H1 (cell line): ENCODE results near the gene CCDC28A. TPM values are rescaled to one million over a fixed set of nuclear protein-coding genes. Genes with fewer than 3 reads are reported as not detected.

Source experiments
- CTCF ChIA-PET: fragments of 300-600 bp; sonication (Branson Sonifier 250); formaldehyde crosslinking; loops from one replicate; lab custom pipeline; 2021; ENCODE audit not compliant: partially characterized antibody; lab: Charles Lee
- POLR2A ChIA-PET: fragments of 300-600 bp; sonication (Branson Sonifier 250); formaldehyde crosslinking; loops from one replicate; lab custom pipeline; 2021; ENCODE audit warnings: inconsistent platforms; ENCODE audit not compliant: partially characterized antibody; lab: Charles Lee
- DNase-seq, 2 experiments: peaks; one replicate each; pipeline versions ENCODE4 v3.0.0 to v3.0.0-alpha.2; 2010 to 2022; ENCODE audit warnings: low spot score in 2 of 2, low read depth in 1 of 2, mixed read lengths in 1 of 2
- FAIRE-seq: peaks from 2 replicates; lab custom pipeline; 2011; peaks lifted over from hg19 to GRCh38; lab: Jason Lieb, UNC
- H2AFZ ChIP-seq: 2 replicates; pipeline ENCODE4 v1.8.1; 2012; ENCODE audit warnings: low read length, inconsistent platforms
- H2AK5ac ChIP-seq: 2 replicates; pipeline ENCODE4 v1.6.1; 2013; ENCODE audit warnings: low read depth, low read length
- H2BK120ac ChIP-seq: replicated peaks from 2 replicates; pipeline ENCODE3; 2013; ENCODE audit warnings: low read depth, low read length, inconsistent platforms
- H2BK12ac ChIP-seq: 2 replicates; pipeline ENCODE4 v1.6.1; 2013; ENCODE audit warnings: low read depth, low read length
- H2BK15ac ChIP-seq: 2 replicates; pipeline ENCODE4 v1.6.1; 2013; ENCODE audit warnings: low read length
- H2BK20ac ChIP-seq: 2 replicates; pipeline ENCODE4 v1.6.1; 2013; ENCODE audit warnings: low read length
- H2BK5ac ChIP-seq: 2 replicates; pipeline ENCODE4 v1.6.1; 2013; ENCODE audit warnings: low read depth, low read length
- H3K14ac ChIP-seq: 2 replicates; pipeline ENCODE4 v1.6.1; 2013; ENCODE audit warnings: inconsistent platforms; ENCODE audit not compliant: insufficient read length
- H3K18ac ChIP-seq: 2 replicates; pipeline ENCODE4 v1.6.1; 2013; ENCODE audit warnings: low read length; ENCODE audit errors: extremely low read depth
- H3K23ac ChIP-seq: 2 replicates; pipeline ENCODE4 v1.6.1; 2013; ENCODE audit warnings: inconsistent platforms; ENCODE audit not compliant: insufficient read length
- H3K23me2 ChIP-seq: 2 replicates; pipeline ENCODE4 v1.6.1; 2013; ENCODE audit warnings: low read depth, low read length
- H3K27ac ChIP-seq: 2 replicates; pipeline ENCODE4 v1.6.1; 2011; ENCODE audit warnings: low read depth, low read length, inconsistent platforms
- H3K27me3 ChIP-seq, 4 experiments: replicated peaks in 1 of 4; 1 replicate in 1 of 4; 2 replicates in 3 of 4; pipeline versions ENCODE4 v1.6.1 to v1.8.1; 2011 to 2013; ENCODE audit warnings: low read length in 3 of 4, mild to moderate bottlenecking in 3 of 4, inconsistent platforms in 2 of 4, mixed read lengths in 2 of 4, moderate library complexity in 1 of 4; ENCODE audit not compliant: control insufficient read depth in 3 of 4, insufficient read depth in 3 of 4; ENCODE audit errors: extremely low read depth in 1 of 4
- H3K36me3 ChIP-seq, 4 experiments: 2 replicates each; pipeline versions ENCODE4 v1.6.1 to v1.8.1; 2011 to 2013; ENCODE audit warnings: mild to moderate bottlenecking in 4 of 4, low read length in 3 of 4, moderate library complexity in 2 of 4, control low read depth in 1 of 4, inconsistent platforms in 1 of 4; ENCODE audit not compliant: insufficient read depth in 4 of 4, control insufficient read depth in 2 of 4
- H3K4ac ChIP-seq: replicated peaks from 2 replicates; pipeline ENCODE3; 2013; ENCODE audit warnings: low read length, low read depth, mixed read lengths, inconsistent platforms; ENCODE audit not compliant: insufficient read length
- H3K4me1 ChIP-seq, 4 experiments: replicated peaks in 1 of 4; 1 replicate in 1 of 4; 2 replicates in 3 of 4; pipeline versions ENCODE4 v1.6.1 to v1.8.1; 2011 to 2013; ENCODE audit warnings: low read length in 3 of 4, inconsistent platforms in 2 of 4, mixed read lengths in 1 of 4; ENCODE audit not compliant: insufficient read depth in 4 of 4, control insufficient read depth in 3 of 4
- H3K4me2 ChIP-seq, 2 experiments: 2 replicates each; pipeline versions ENCODE4 v1.6.1 to v1.8.1; 2011 to 2013; ENCODE audit warnings: low read depth in 2 of 2, low read length in 2 of 2, control low read depth in 1 of 2, inconsistent platforms in 1 of 2, mild to moderate bottlenecking in 1 of 2; ENCODE audit not compliant: insufficient read depth in 1 of 2
- H3K4me3 ChIP-seq, 4 experiments: fragments of 200-600, 300-600 bp in 1 of 4; sonication (generic), shearing (Covaris generic), sonication (Bioruptor Twin) in 1 of 4; 2 replicates each; pipeline versions ENCODE4 v1.5.1 to v1.8.1; 2011 to 2016; ENCODE audit warnings: low read length in 4 of 4, low read depth in 3 of 4, control low read depth in 2 of 4, inconsistent platforms in 2 of 4, mild to moderate bottlenecking in 2 of 4, mixed read lengths in 1 of 4, moderate library complexity in 1 of 4; ENCODE audit not compliant: insufficient read depth in 2 of 4; ENCODE audit errors: extremely low read depth in 1 of 4
- H3K56ac ChIP-seq: replicated peaks from 2 replicates; pipeline ENCODE3; 2013; ENCODE audit warnings: low read depth, mild to moderate bottlenecking, mixed read lengths, low read length, inconsistent platforms; ENCODE audit not compliant: insufficient read length
- H3K79me1 ChIP-seq: 2 replicates; pipeline ENCODE4 v1.6.1; 2013; ENCODE audit warnings: low read depth, low read length, control low read depth
- H3K79me2 ChIP-seq, 2 experiments: 2 replicates each; pipeline versions ENCODE4 v1.6.1 to v1.8.1; 2012 to 2013; ENCODE audit warnings: low read length in 2 of 2, mild to moderate bottlenecking in 2 of 2, inconsistent platforms in 1 of 2; ENCODE audit not compliant: insufficient read depth in 2 of 2, control insufficient read depth in 1 of 2
- H3K9ac ChIP-seq, 4 experiments: replicated peaks in 1 of 4; 1 replicate in 1 of 4; 2 replicates in 3 of 4; pipeline versions ENCODE4 v1.6.1 to v1.8.1; 2011 to 2013; ENCODE audit warnings: low read depth in 3 of 4, low read length in 3 of 4, control low read depth in 2 of 4, mild to moderate bottlenecking in 2 of 4, moderate library complexity in 2 of 4, inconsistent platforms in 1 of 4; ENCODE audit errors: extremely low read depth in 1 of 4
- H3K9me3 ChIP-seq, 2 experiments: 2 replicates each; pipeline versions ENCODE4 v1.6.1 to v1.8.1; 2012 to 2013; ENCODE audit warnings: mild to moderate bottlenecking in 2 of 2, moderate library complexity in 2 of 2, control low read depth in 1 of 2, inconsistent platforms in 1 of 2, low read depth in 1 of 2, low read length in 1 of 2, mixed read lengths in 1 of 2; ENCODE audit not compliant: insufficient read depth in 2 of 2
- H4K20me1 ChIP-seq, 2 experiments: replicated peaks in 1 of 2; 2 replicates each; pipeline versions ENCODE3 to v1.8.1; 2011 to 2013; ENCODE audit warnings: inconsistent platforms in 2 of 2, low read length in 2 of 2, mild to moderate bottlenecking in 1 of 2; ENCODE audit not compliant: insufficient read depth in 2 of 2, control insufficient read depth in 1 of 2
- H4K5ac ChIP-seq: 2 replicates; pipeline ENCODE4 v1.6.1; 2013; ENCODE audit warnings: low read length, low read depth, mixed read lengths, inconsistent platforms; ENCODE audit not compliant: insufficient read length
- H4K8ac ChIP-seq: 2 replicates; pipeline ENCODE4 v1.8.0; 2013; ENCODE audit warnings: mild to moderate bottlenecking, moderate library complexity, low read length, inconsistent platforms; ENCODE audit not compliant: insufficient read depth; ENCODE audit errors: extremely low read depth
- H4K91ac ChIP-seq: replicated peaks from 2 replicates; pipeline ENCODE3; 2013; ENCODE audit warnings: low read length, mixed read lengths, inconsistent platforms; ENCODE audit not compliant: insufficient read length
- ASH2L ChIP-seq: fragments of 200-600, 300-600 bp; sonication (generic); IDR thresholded peaks from one replicate; pipeline ENCODE4 v1.7.1; 2017; ENCODE audit warnings: low read length
- CHD1 ChIP-seq: IDR thresholded peaks from 2 replicates; pipeline ENCODE4 v1.6.1; 2012; ENCODE audit warnings: low read depth, low read length, improper control_type of control experiment
- EP300 ChIP-seq, 2 experiments: IDR thresholded peaks; 1 replicate in 1 of 2; 2 replicates in 1 of 2; pipeline ENCODE4 v1.6.1; 2011 to 2012; ENCODE audit warnings: low read depth in 2 of 2, low read length in 2 of 2, mild to moderate bottlenecking in 2 of 2, borderline replicate concordance in 1 of 2, inconsistent platforms in 1 of 2, moderate library complexity in 1 of 2
- POLR2A ChIP-seq, 2 experiments: IDR thresholded peaks; 1 replicate in 1 of 2; 2 replicates in 1 of 2; pipeline ENCODE4 v1.6.1; 2011; ENCODE audit warnings: low read depth in 2 of 2, low read length in 2 of 2, mild to moderate bottlenecking in 2 of 2; ENCODE audit errors: control extremely low read depth in 1 of 2
- POU5F1 ChIP-seq: IDR thresholded peaks from 2 replicates; pipeline ENCODE4 v1.6.1; 2011; ENCODE audit warnings: low read depth, mild to moderate bottlenecking, low read length, moderate library complexity
- RXRA ChIP-seq: IDR thresholded peaks from 2 replicates; pipeline ENCODE4 v1.6.1; 2011; ENCODE audit warnings: low read depth, mild to moderate bottlenecking, low read length, moderate library complexity; ENCODE audit not compliant: insufficient read depth
- SP1 ChIP-seq: IDR thresholded peaks from 2 replicates; pipeline ENCODE4 v1.6.1; 2011; ENCODE audit warnings: low read depth, low read length
- TAF1 ChIP-seq: IDR thresholded peaks from 2 replicates; pipeline ENCODE4 v1.6.1; 2011; ENCODE audit warnings: mild to moderate bottlenecking, low read depth, low read length
- TEAD4 ChIP-seq: IDR thresholded peaks from 2 replicates; pipeline ENCODE4 v1.6.1; 2012; ENCODE audit warnings: low read depth, low read length, inconsistent platforms, mixed read lengths
- YY1 ChIP-seq: IDR thresholded peaks from 2 replicates; pipeline ENCODE4 v1.6.1; 2011; ENCODE audit warnings: low read depth, mild to moderate bottlenecking, low read length
- WGBS, 2 experiments: shearing (Covaris generic) in 1 of 2; methylation state at CpG; one replicate each; pipeline versions ENCODE4 v1.1.6 to v1.1.7; 2013 to 2015; ENCODE audit warnings: low lambda C conversion rate in 2 of 2, mixed read lengths in 2 of 2, inconsistent platforms in 1 of 2, low coverage in 1 of 2, missing lambda C conversion rate in 1 of 2; ENCODE audit not compliant: insufficient replicate concordance in 2 of 2, insufficient coverage in 1 of 2, insufficient read length in 1 of 2; ENCODE audit errors: extremely low coverage in 1 of 2, missing lambda C conversion rate in 1 of 2; 5-methylcytosine and 5-hydroxymethylcytosine counted together
- polyA plus RNA-seq, 7 experiments: library from polyadenylated mRNA; depleted of rRNA in 3 of 7; stranded (reverse) in 5 of 7; unstranded in 2 of 7; fragments of >200 nt in 5 of 7; fragments of 200-250 nt in 2 of 7; gene quantifications; 1 replicate in 5 of 7; 2 replicates in 1 of 7; 4 replicates in 1 of 7; pipeline versions ENCODE4 v1.2.1 to v1.2.3, GENCODE V29; 2011 to 2013; ENCODE audit warnings: missing spikeins in 2 of 7, mixed read lengths in 2 of 7
- total RNA-seq: library from RNA; stranded (reverse); fragmentation: NEBNext Ultra II Directional; extraction: Animal tissue kit (Norgen Biotek cat#: 25700); gene quantifications from 2 replicates; pipeline ENCODE4 v1.2.1, GENCODE V29; 2021
- TF ChIP-seq, protein P1 (sequence below): IDR thresholded peaks from 2 replicates; pipeline ENCODE4 v1.6.1; 2012; ENCODE audit warnings: low read length, inconsistent platforms

The CCDC28A gene
- total and polyA plus RNA-seq, 2 of the 8 experiments (the other 6 are each of a cell fraction or from before 2014, with no cell fraction given), result 9.6 to 12.1 TPM

DNA sequence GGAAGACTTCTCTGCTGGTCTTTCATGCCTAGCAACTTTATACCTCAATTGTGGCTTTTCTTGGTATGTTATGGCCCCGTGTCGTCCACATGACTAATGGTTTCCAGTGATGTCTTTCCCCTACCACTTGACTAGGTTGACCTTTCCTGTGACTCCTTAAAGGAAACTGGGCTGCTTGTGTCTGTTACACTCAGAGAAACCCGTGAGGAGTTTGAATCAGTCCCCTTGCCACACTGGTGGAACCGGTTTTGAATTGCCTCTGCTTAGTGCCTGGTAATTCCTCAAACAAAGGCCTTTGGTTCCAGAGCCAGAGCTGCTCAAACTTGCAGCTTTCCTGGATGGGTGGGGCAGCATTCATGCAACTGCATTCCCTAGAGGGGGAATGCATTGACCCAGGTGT is 44.2 kb downstream of the CCDC28A start:
- POLR2A ChIA-PET, result interaction anchor here (0.9 to 2.6 kb wide), 8 partner anchors 18 to 557 kb away, joined by 3 to 10 read pairs (median 3); partner anchors contain the start of genes CITED2 and REPS1
- TF ChIP-seq POLR2A (IDR thresholded peaks at IDR 0.05; ENCODE audit: control extremely low read depth in 1 of 2, low read depth in 2 of 2, low read length in 2 of 2), result peak in 1 of 2 experiments; percentile 44; a peak in 1 of 3 replicates
- TF ChIP-seq, protein P1, sequence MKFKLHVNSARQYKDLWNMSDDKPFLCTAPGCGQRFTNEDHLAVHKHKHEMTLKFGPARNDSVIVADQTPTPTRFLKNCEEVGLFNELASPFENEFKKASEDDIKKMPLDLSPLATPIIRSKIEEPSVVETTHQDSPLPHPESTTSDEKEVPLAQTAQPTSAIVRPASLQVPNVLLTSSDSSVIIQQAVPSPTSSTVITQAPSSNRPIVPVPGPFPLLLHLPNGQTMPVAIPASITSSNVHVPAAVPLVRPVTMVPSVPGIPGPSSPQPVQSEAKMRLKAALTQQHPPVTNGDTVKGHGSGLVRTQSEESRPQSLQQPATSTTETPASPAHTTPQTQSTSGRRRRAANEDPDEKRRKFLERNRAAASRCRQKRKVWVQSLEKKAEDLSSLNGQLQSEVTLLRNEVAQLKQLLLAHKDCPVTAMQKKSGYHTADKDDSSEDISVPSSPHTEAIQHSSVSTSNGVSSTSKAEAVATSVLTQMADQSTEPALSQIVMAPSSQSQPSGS, result peak; percentile 88; the same call in 1 of the 2 replicates
- TF ChIP-seq POU5F1, result no peak
- peak; percentile 10; the same call in 1 of the 2 replicates for TF ChIP-seq TEAD4
- peak in 1 of 2 experiments; percentile 82; a peak in 1 of 3 replicates for TF ChIP-seq EP300 (IDR thresholded peaks at IDR 0.05; ENCODE audit: borderline replicate concordance in 1 of 2, low read depth in 2 of 2, low read length in 2 of 2)
- TF ChIP-seq ASH2L, result peak; percentile 99
- TF ChIP-seq CHD1, result no peak
- TF ChIP-seq SP1, result peak; percentile 91
- 0 out of 2 replicates have a peak, but pooled peaks have one; percentile 39 for TF ChIP-seq RXRA
- 0 out of 2 replicates have a peak, but pooled peaks have one; percentile 35 for TF ChIP-seq YY1
- TF ChIP-seq TAF1, result 0 out of 2 replicates have a peak, but pooled peaks have one; percentile 59

More for the DNA sequence above, 44.2 kb downstream of the CCDC28A start:
- H2BK5ac ChIP-seq, result peak overlapping the region; percentile 80
- H3K14ac ChIP-seq, result no peak overlapping the region
- DNase-seq, result peak; percentile 41 to 64
- H3K4me3 ChIP-seq, result no peak overlapping the region
- no peak overlapping the region for H4K8ac ChIP-seq
- no peak overlapping the region; a peak in 1 of 7 replicates for H3K9ac ChIP-seq
- no peaks in the 10 kb centered on the region for H3K79me2 ChIP-seq
- peak overlapping the region; percentile 85 for H2AFZ ChIP-seq
- no peaks in the 10 kb centered on the region for H3K9me3 ChIP-seq
- no peaks in the 10 kb centered on the region; a peak in 1 of 7 replicates for H3K27me3 ChIP-seq
- H3K4me2 ChIP-seq, result peak overlapping the region; percentile 32 to 57; a peak in 3 of 4 replicates
- no peak overlapping the region for H3K4ac ChIP-seq
- H4K20me1 ChIP-seq, result no peaks in the 10 kb centered on the region
- no peak overlapping the region for H2AK5ac ChIP-seq
- 0 out of 2 replicates have a peak overlapping the region, but pooled peaks have one; percentile 20 for H3K27ac ChIP-seq
- peak overlapping the region; percentile 41 for H4K5ac ChIP-seq
- no peak overlapping the region; the same call in 1 of the 2 replicates for H2BK15ac ChIP-seq
- no peaks in the 10 kb centered on the region for H3K79me1 ChIP-seq
- peaks cover 0 to 6% (median 3%) of the 10 kb centered on the region in 4 experiments; a peak in 4 of 7 replicates for H3K4me1 ChIP-seq
- peak; percentile 92 for FAIRE-seq
- H3K18ac ChIP-seq, result peak overlapping the region; percentile 72; the same call in 1 of the 2 replicates
- no peaks in the 10 kb centered on the region for H3K36me3 ChIP-seq
- peak overlapping the region; percentile 98; the same call in 1 of the 2 replicates for H2BK20ac ChIP-seq
- no peaks in the 10 kb centered on the region; the same call in 1 of the 2 replicates for H3K23me2 ChIP-seq
- H2BK120ac ChIP-seq, result peak overlapping the region; percentile 62
- WGBS, 2 experiments, result 42% methylated on average over 4 of the region's 4 CpGs; no CpG with 5 or more reads in 1 of the 2 experiments
- H3K56ac ChIP-seq, result no peak overlapping the region
- CTCF ChIA-PET, result interaction anchor here (0.5 to 1.4 kb wide), 5 partner anchors 16 to 290 kb away, joined by 3 read pairs; no protein-coding TSS in a partner anchor
- no peak overlapping the region for H3K23ac ChIP-seq
- H2BK12ac ChIP-seq, result peak overlapping the region; percentile 13
- no peak overlapping the region for H4K91ac ChIP-seq
